Neural cell (in vitro differentiated cells): ENCODE measurements around the gene ZCCHC24. TPM values are rescaled to one million over a fixed set of nuclear protein-coding genes. Genes with fewer than 3 reads are reported as not detected.

Experiments
- H2AFZ ChIP-seq: fragments of 200-600, 300-800 bp; sonication (generic), shearing (Covaris generic); 2 replicates; pipeline ENCODE4 v1.6.0; 2014; ENCODE audit warnings: low read depth, mild to moderate bottlenecking, antibody characterized with exemption, low read length, moderate library complexity
- H3F3A ChIP-seq: fragments of 200-600 bp; shearing (Covaris generic); 2 replicates; pipeline ENCODE4 v1.6.1; 2016; ENCODE audit warnings: mild to moderate bottlenecking, moderate library complexity, mixed read lengths, antibody characterized with exemption, low read length; ENCODE audit not compliant: insufficient read depth, poor library complexity, severe bottlenecking
- H3K27ac ChIP-seq: fragments of 200-600, 300-800 bp; sonication (generic), shearing (Covaris generic); 2 replicates; pipeline ENCODE4 v1.5.1; 2014; ENCODE audit warnings: mild to moderate bottlenecking, low read length, moderate library complexity
- H3K27me3 ChIP-seq: fragments of 300-800, 200-600 bp; sonication (generic), shearing (Covaris generic); 2 replicates; pipeline ENCODE4 v1.6.0; 2014; ENCODE audit warnings: mild to moderate bottlenecking, low read depth, low read length, moderate library complexity; ENCODE audit not compliant: insufficient read depth
- H3K36me3 ChIP-seq: fragments of 300-800, 200-600 bp; sonication (generic), shearing (Covaris generic); 2 replicates; pipeline ENCODE4 v1.5.1; 2014; ENCODE audit warnings: mild to moderate bottlenecking, antibody characterized with exemption, low read length, moderate library complexity; ENCODE audit not compliant: insufficient read depth
- H3K4me2 ChIP-seq: fragments of 300-800, 200-600 bp; sonication (generic), shearing (Covaris generic); 2 replicates; pipeline ENCODE4 v1.6.0; 2014; ENCODE audit warnings: mild to moderate bottlenecking, low read length
- H3K4me3 ChIP-seq: fragments of 300-800, 200-600 bp; sonication (generic), shearing (Covaris generic); 2 replicates; pipeline ENCODE4 v1.5.1; 2014; ENCODE audit warnings: mild to moderate bottlenecking, low read length, moderate library complexity
- H3K79me2 ChIP-seq: fragments of 200-600 bp; shearing (Covaris generic); replicated peaks from 2 replicates; pipeline ENCODE4 v1.6.0; 2014; ENCODE audit warnings: mild to moderate bottlenecking, low read length, moderate library complexity; ENCODE audit not compliant: insufficient read depth
- H3K9ac ChIP-seq: fragments of 300-800, 200-600 bp; sonication (generic), shearing (Covaris generic); 2 replicates; pipeline ENCODE4 v1.6.1; 2016; ENCODE audit warnings: mild to moderate bottlenecking, low read length, mixed read lengths
- H3K9me2 ChIP-seq: fragments of 200-600 bp; shearing (Covaris generic); 2 replicates; pipeline ENCODE4 v1.6.1; 2016; ENCODE audit warnings: mild to moderate bottlenecking, low read length, mixed read lengths; ENCODE audit not compliant: insufficient read depth
- H3K9me3 ChIP-seq: fragments of 200-600, 300-800 bp; sonication (generic), shearing (Covaris generic); 2 replicates; pipeline ENCODE4 v1.6.1; 2016; ENCODE audit warnings: mild to moderate bottlenecking, mixed run types, low read length, moderate library complexity, mixed read lengths
- H4K20me1 ChIP-seq: fragments of 200-600 bp; shearing (Covaris generic); 2 replicates; pipeline ENCODE4 v1.6.1; 2016; ENCODE audit warnings: mild to moderate bottlenecking, mixed run types; ENCODE audit not compliant: insufficient read depth
- CTCF ChIP-seq: fragments of 450-650 bp; IDR thresholded peaks from 2 replicates; pipeline ENCODE4 v1.5.1; 2014; ENCODE audit warnings: antibody characterized with exemption, mild to moderate bottlenecking, moderate library complexity; ENCODE audit not compliant: poor library complexity, severe bottlenecking
- EP300 ChIP-seq: fragments of 450-650 bp; conservative IDR thresholded peaks from 2 replicates; pipeline ENCODE4 v1.6.1; 2014; ENCODE audit warnings: antibody characterized with exemption, mild to moderate bottlenecking, moderate library complexity; ENCODE audit not compliant: poor library complexity, severe bottlenecking
- EZH2 ChIP-seq: fragments of 200-600, 300-800 bp; shearing (Covaris generic), sonication (generic); IDR thresholded peaks from 2 replicates; pipeline ENCODE4 v1.6.1; 2014; ENCODE audit warnings: antibody characterized with exemption, low read length, borderline replicate concordance, mild to moderate bottlenecking; ENCODE audit not compliant: insufficient read depth, poor library complexity, severe bottlenecking
- MXI1 ChIP-seq: fragments of 450-650 bp; conservative IDR thresholded peaks from 2 replicates; pipeline ENCODE4 v1.6.1; 2014; ENCODE audit warnings: antibody characterized with exemption, mild to moderate bottlenecking; ENCODE audit not compliant: poor library complexity, severe bottlenecking
- POLR2AphosphoS5 ChIP-seq: IDR thresholded peaks from 2 replicates; pipeline ENCODE4 v1.6.1; 2012
- RAD21 ChIP-seq: fragments of 450-650 bp; conservative IDR thresholded peaks from 2 replicates; pipeline ENCODE4 v1.6.1; 2014; ENCODE audit warnings: antibody characterized with exemption, mild to moderate bottlenecking, moderate library complexity
- REST ChIP-seq: IDR thresholded peaks from 2 replicates; pipeline ENCODE4 v1.6.1; 2012; ENCODE audit warnings: borderline replicate concordance
- SMC3 ChIP-seq: fragments of 450-650 bp; conservative IDR thresholded peaks from 2 replicates; pipeline ENCODE4 v1.6.1; 2014; ENCODE audit warnings: antibody characterized with exemption, mild to moderate bottlenecking, moderate library complexity; ENCODE audit not compliant: poor library complexity
- TAF1 ChIP-seq: IDR thresholded peaks from 2 replicates; pipeline ENCODE4 v1.6.1; 2012; ENCODE audit warnings: low read depth
- polyA plus RNA-seq: library from polyadenylated mRNA; depleted of rRNA; stranded (reverse); fragments of >200 nt; gene quantifications from 2 replicates; pipeline ENCODE4 v1.2.3, GENCODE V29; 2014

ZCCHC24 gene
- polyA plus RNA-seq, 1 donor from 2014 or later = not detected

GRCh38 chr10:79378647-79379511, 66.5 kb downstream of the ZCCHC24 start:
- Histone ChIP-seq H3K36me3 (no peaks in the 10 kb centered on the region), H2AFZ (no peak overlapping the region), H3K4me3 (no peak overlapping the region), H3K9me2 (no peaks in the 10 kb centered on the region), H3F3A (no peaks in the 10 kb centered on the region), H3K27me3 (no peaks in the 10 kb centered on the region), H3K79me2 (no peaks in the 10 kb centered on the region), H3K4me2 (no peak overlapping the region), H3K9me3 (no peaks in the 10 kb centered on the region), H3K9ac (no peak overlapping the region), H4K20me1 (no peaks in the 10 kb centered on the region), H3K27ac (no peak overlapping the region)
- TF ChIP-seq CTCF (no peak), SMC3 (no peak), TAF1 (no peak), EZH2 (no peak), POLR2AphosphoS5 (no peak), EP300 (no peak)

- no peaks in the 10 kb centered on the region for H3K27me3 ChIP-seq
- H3K9me2 ChIP-seq = no peaks in the 10 kb centered on the region
- no peak overlapping the region for H3K4me2 ChIP-seq
- H3F3A ChIP-seq = no peaks in the 10 kb centered on the region
- H2AFZ ChIP-seq = no peak overlapping the region
- H3K4me3 ChIP-seq = no peak overlapping the region
- H3K9me3 ChIP-seq = no peaks in the 10 kb centered on the region
- no peaks in the 10 kb centered on the region for H4K20me1 ChIP-seq
- TF ChIP-seq EZH2 (no peak), MXI1 (no peak), POLR2AphosphoS5 (no peak), TAF1 (no peak), RAD21 (no peak), SMC3 (no peak), REST (no peak), EP300 (no peak), CTCF (no peak)
- H3K36me3 ChIP-seq = no peaks in the 10 kb centered on the region
- H3K79me2 ChIP-seq = no peaks in the 10 kb centered on the region
- H3K27ac ChIP-seq = no peak overlapping the region
- H3K9ac ChIP-seq = no peak overlapping the region
Observed at GRCh38 chr10:79378383-79378646, 67.1 kb downstream of the ZCCHC24 start.
